ENCODE results near the gene PLOD3. TPM values are rescaled to one million over a fixed set of nuclear protein-coding genes. Genes with fewer than 3 reads are reported as not detected.

Gene PLOD3
- total and polyA plus RNA-seq, 12 donors = 27.1 to 61.2 (median 36.9) TPM

GRCh38 chr7:101179117-101179516 lies 38.3 kb downstream of the PLOD3 start:
- H3K4me3 ChIP-seq = no peak overlapping the region
- no peak for TF ChIP-seq CTCF (IDR thresholded peaks at IDR 0.05)
- no peak overlapping the region for H3K27ac ChIP-seq
- 2 to 3% methylated on average over 16 to 20 of the region's 20 CpGs for WGBS, 2 donors
- H3K27me3 ChIP-seq = peaks cover 26 to 99% (median 94%) of the 10 kb centered on the region in 7 donors
- no peaks in the 10 kb centered on the region for H3K9me3 ChIP-seq
- intact Hi-C loops (cut with DNase I) = loop anchor here in 1 of 10 donors (10.0 kb wide), 1 partner anchor 106 kb away; no protein-coding TSS in a partner anchor
- H3K36me3 ChIP-seq = no peaks in the 10 kb centered on the region
- DNase-seq (no peak), ATAC-seq (no peak)
- H3K4me1 ChIP-seq = peaks cover 0 to 16% (median 11%) of the 10 kb centered on the region in 9 donors

- Histone ChIP-seq H3K27me3 (peaks cover 35 to 100% (median 97%) of the 10 kb centered on the region in 7 donors), H3K36me3 (no peaks in the 10 kb centered on the region), H3K9me3 (no peaks in the 10 kb centered on the region), H3K4me3 (no peak overlapping the region), H3K27ac (no peak overlapping the region), H3K4me1 (peaks cover 2 to 28% (median 22%) of the 10 kb centered on the region in 9 donors)
- DNase-seq (no peak), ATAC-seq (no peak)
- intact Hi-C loops (cut with DNase I) = loop anchor here in 1 of 10 donors (10.0 kb wide), 1 partner anchor 107 kb away; no protein-coding TSS in a partner anchor
- 53 to 81% methylated on average over 2 of the region's 2 CpGs for WGBS, 2 donors
- TF ChIP-seq CTCF (IDR thresholded peaks at IDR 0.05) = no peak
Observed at GRCh38 chr7:101177644-101178043, 39.7 kb downstream of the PLOD3 start.

- no peak for TF ChIP-seq CTCF (IDR thresholded peaks at IDR 0.05)
- WGBS, 2 donors = 34 to 38% methylated on average over 3 of the region's 3 CpGs
- DNase-seq (no peak), ATAC-seq (no peak)
- Histone ChIP-seq H3K4me1 (peaks cover 7 to 39% (median 32%) of the 10 kb centered on the region in 9 donors), H3K27ac (no peak overlapping the region), H3K27me3 (peaks cover 48 to 100% (median 100%) of the 10 kb centered on the region in 7 donors), H3K4me3 (no peak overlapping the region), H3K9me3 (no peaks in the 10 kb centered on the region), H3K36me3 (no peaks in the 10 kb centered on the region)
- intact Hi-C loops (cut with DNase I) = loop anchor here in 1 of 10 donors (10.0 kb wide), 1 partner anchor 109 kb away; no protein-coding TSS in a partner anchor
Observed at GRCh38 chr7:101175664-101176063, 41.7 kb downstream of the PLOD3 start.

- Histone ChIP-seq H3K36me3 (no peaks in the 10 kb centered on the region), H3K27me3 (peaks cover 45 to 100% (median 100%) of the 10 kb centered on the region in 7 donors), H3K27ac (no peak overlapping the region), H3K4me1 (peaks cover 7 to 44% (median 27%) of the 10 kb centered on the region in 9 donors), H3K4me3 (no peak overlapping the region), H3K9me3 (no peaks in the 10 kb centered on the region)
- WGBS, 2 donors = 2 to 4% methylated on average over 28 of the region's 28 CpGs
- DNase-seq (no peak), ATAC-seq (no peak)
- no peak for TF ChIP-seq CTCF (IDR thresholded peaks at IDR 0.05)
- intact Hi-C loops (cut with DNase I) = loop anchor here in 1 of 10 donors (10.0 kb wide), 1 partner anchor 110 kb away; no protein-coding TSS in a partner anchor
Observed at GRCh38 chr7:101174322-101174854, 43.0 kb downstream of the PLOD3 start.

Measured in heart right ventricle (tissue), 16 donors.